ENCODE results near the gene LRRC59.

DNA sequence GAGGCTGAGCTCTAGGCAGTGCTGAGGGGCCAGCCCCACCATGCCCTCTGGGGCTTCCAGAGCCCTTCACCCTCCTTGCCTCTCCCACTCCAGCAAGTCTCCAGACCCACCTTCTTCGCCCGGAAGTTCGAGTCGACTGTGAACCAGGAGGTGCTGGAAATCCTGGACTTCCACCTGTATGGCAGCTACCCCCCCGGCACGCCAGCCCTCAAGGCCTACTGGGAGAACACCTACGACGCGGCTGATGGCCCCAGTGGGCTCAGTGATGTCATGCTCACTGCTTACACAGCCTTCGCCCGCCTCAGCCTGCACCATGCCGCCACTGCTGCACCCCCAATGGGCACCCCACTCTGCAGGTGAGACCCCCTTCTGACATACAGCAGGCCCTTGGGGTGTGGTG is 40.9 kb downstream of the LRRC59 start:
- TF ChIP-seq, protein P1, sequence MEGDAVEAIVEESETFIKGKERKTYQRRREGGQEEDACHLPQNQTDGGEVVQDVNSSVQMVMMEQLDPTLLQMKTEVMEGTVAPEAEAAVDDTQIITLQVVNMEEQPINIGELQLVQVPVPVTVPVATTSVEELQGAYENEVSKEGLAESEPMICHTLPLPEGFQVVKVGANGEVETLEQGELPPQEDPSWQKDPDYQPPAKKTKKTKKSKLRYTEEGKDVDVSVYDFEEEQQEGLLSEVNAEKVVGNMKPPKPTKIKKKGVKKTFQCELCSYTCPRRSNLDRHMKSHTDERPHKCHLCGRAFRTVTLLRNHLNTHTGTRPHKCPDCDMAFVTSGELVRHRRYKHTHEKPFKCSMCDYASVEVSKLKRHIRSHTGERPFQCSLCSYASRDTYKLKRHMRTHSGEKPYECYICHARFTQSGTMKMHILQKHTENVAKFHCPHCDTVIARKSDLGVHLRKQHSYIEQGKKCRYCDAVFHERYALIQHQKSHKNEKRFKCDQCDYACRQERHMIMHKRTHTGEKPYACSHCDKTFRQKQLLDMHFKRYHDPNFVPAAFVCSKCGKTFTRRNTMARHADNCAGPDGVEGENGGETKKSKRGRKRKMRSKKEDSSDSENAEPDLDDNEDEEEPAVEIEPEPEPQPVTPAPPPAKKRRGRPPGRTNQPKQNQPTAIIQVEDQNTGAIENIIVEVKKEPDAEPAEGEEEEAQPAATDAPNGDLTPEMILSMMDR (IDR thresholded peaks at IDR 0.05): no peak
- no peak for TF ChIP-seq POLR2A (IDR thresholded peaks at IDR 0.05)
